ENCODE measurements around the gene DHRS2. TPM values are rescaled to one million over a fixed set of nuclear protein-coding genes. Genes with fewer than 3 reads are reported as not detected.

The DHRS2 gene
- total and polyA plus RNA-seq, 2 of the 13 experiments (the other 11 are each of a cell fraction or from before 2014, with no cell fraction given) = 1,621 to 3,021 TPM

DNA sequence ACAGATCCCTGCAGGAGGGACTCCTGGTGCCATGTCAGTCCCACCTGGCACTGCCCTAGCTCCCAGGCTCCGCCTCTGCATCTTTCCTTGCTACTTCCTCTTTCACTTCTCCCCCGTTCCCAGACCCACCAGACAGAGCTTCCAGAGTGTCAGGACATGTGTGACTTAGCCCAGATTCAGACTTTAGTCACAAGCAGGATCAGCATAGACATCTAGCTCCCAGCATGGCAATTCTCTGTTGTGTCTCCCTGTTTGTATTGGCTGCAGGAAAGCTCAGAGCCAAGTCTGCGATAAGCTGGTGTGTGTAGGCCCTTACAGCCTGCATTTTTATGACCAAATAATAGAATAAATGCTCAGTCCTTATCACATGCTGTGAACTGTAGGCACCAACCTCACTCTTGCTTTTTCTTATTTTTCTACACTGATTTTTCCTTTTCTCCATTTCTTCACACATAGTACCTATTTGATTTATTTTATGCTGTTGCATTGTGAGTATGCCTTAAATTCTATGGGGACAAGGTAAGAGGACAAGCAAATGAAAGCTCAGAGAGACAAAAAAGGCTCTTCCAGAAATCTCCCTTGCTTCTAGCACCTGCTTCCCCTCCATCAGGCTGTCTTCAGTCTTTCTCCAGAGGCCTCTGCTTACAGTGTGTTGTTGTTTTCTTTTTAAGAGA lies 5.9 kb downstream of the DHRS2 start (continued):
- TF ChIP-seq BCLAF1 (IDR thresholded peaks at IDR 0.05) = no peak
- TF ChIP-seq ZNF446 (CRISPR knock-in tag; IDR thresholded peaks at IDR 0.05) = no peak
- no peak for TF ChIP-seq ZBTB20 (CRISPR knock-in tag; IDR thresholded peaks at IDR 0.05; ENCODE audit: borderline replicate concordance, low read depth)
- no peak for TF ChIP-seq TRIM22 (IDR thresholded peaks at IDR 0.05)
- TF ChIP-seq HNRNPH1 (optimal IDR thresholded peaks at IDR 0.05; ENCODE audit: low read depth, low read length) = peak; percentile 89
- no peak for TF ChIP-seq ZNF660 (CRISPR knock-in tag; IDR thresholded peaks at IDR 0.05; ENCODE audit: borderline replicate concordance, low read depth)
- no peak for TF ChIP-seq NR1H2 (CRISPR knock-in tag; IDR thresholded peaks at IDR 0.05; ENCODE audit: borderline replicate concordance, low read depth)
- no peak for TF ChIP-seq ZNF431 (CRISPR knock-in tag; IDR thresholded peaks at IDR 0.05; ENCODE audit: borderline replicate concordance, low read depth)
- TF ChIP-seq PHF5A (CRISPR knock-in tag; IDR thresholded peaks at IDR 0.05; ENCODE audit: low read depth, unreplicated experiment) = peak; percentile 32
- 0 out of 2 replicates have a peak, but pooled peaks have one; percentile 94 for TF ChIP-seq AKAP8 (CRISPR knock-in tag; IDR thresholded peaks at IDR 0.05)
- no peak for TF ChIP-seq GMEB2 (CRISPR knock-in tag; IDR thresholded peaks at IDR 0.05; ENCODE audit: low read depth)
- no peak for TF ChIP-seq SP1 (IDR thresholded peaks at IDR 0.05)
- TF ChIP-seq SP1 (CRISPR knock-in tag; IDR thresholded peaks at IDR 0.05) = no peak
- TF ChIP-seq, protein P1, sequence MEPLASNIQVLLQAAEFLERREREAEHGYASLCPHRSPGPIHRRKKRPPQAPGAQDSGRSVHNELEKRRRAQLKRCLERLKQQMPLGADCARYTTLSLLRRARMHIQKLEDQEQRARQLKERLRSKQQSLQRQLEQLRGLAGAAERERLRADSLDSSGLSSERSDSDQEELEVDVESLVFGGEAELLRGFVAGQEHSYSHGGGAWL (CRISPR knock-in tag; IDR thresholded peaks at IDR 0.05) = no peak
- TF ChIP-seq MIXL1 (CRISPR knock-in tag; IDR thresholded peaks at IDR 0.05) = no peak
- TF ChIP-seq ZNF652 (CRISPR knock-in tag; IDR thresholded peaks at IDR 0.05; ENCODE audit: borderline replicate concordance, low read depth) = no peak
- TF ChIP-seq ZNF12 (CRISPR knock-in tag; IDR thresholded peaks at IDR 0.05) = 0 out of 2 replicates have a peak, but pooled peaks have one; percentile 1
- TF ChIP-seq ZNF235 (CRISPR knock-in tag; IDR thresholded peaks at IDR 0.05; ENCODE audit: borderline replicate concordance) = no peak
- TF ChIP-seq ZNF704 (CRISPR knock-in tag; IDR thresholded peaks at IDR 0.05; ENCODE audit: borderline replicate concordance) = no peak
- TF ChIP-seq, protein P2, sequence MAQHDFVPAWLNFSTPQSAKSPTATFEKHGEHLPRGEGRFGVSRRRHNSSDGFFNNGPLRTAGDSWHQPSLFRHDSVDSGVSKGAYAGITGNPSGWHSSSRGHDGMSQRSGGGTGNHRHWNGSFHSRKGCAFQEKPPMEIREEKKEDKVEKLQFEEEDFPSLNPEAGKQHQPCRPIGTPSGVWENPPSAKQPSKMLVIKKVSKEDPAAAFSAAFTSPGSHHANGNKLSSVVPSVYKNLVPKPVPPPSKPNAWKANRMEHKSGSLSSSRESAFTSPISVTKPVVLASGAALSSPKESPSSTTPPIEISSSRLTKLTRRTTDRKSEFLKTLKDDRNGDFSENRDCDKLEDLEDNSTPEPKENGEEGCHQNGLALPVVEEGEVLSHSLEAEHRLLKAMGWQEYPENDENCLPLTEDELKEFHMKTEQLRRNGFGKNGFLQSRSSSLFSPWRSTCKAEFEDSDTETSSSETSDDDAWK (CRISPR knock-in tag; IDR thresholded peaks at IDR 0.05) = no peak
- no peak for TF ChIP-seq STAG1 (CRISPR knock-in tag; IDR thresholded peaks at IDR 0.05)
- TF ChIP-seq ZNF382 (CRISPR knock-in tag; IDR thresholded peaks at IDR 0.05; ENCODE audit: borderline replicate concordance) = no peak

Data from HepG2 (cell line).